Activated CD4-positive, alpha-beta T cell treated with anti-CD3 and anti-CD28 coated beads, Interleukin-2, amount 50 U/mL, for 24 hours (primary cell): ENCODE data around the gene GCFC2.
"Not testable (repeated sequence)": the region's sequence is repeated elsewhere in the genome, so short reads cannot be mapped to it uniquely, and the experiment has no call there.

Source experiments
- DNase-seq, 2 donors: peaks; one replicate each; pipeline ENCODE4 v3.0.0-alpha.2; 2020; ENCODE audit warnings: low read depth in 1 of 2, low spot score in 1 of 2

Gene GCFC2

GRCh38 chr2:75710577-75711253 is at the start of gene GCFC2:
TSS of gene GCFC2 (minus strand) at chr2:75710915. CDS start at chr2:75710855, 60 bp downstream.
- peak; percentile 74 to 80 for DNase-seq

GRCh38 chr2:75752828-75753227 is 42.1 kb upstream of the GCFC2 start:
- no peak for DNase-seq

- no peak for DNase-seq
These were observed 41.2 kb upstream of the GCFC2 start for GRCh38 chr2:75751824-75752468.

- DNase-seq: no peak
These were observed 40.6 kb upstream of the GCFC2 start for GRCh38 chr2:75751360-75751759.

GRCh38 chr2:75737961-75738360 is 27.2 kb upstream of the GCFC2 start:
- no peak for DNase-seq

GRCh38 chr2:75736276-75736675 is 25.6 kb upstream of the GCFC2 start:
- no peak for DNase-seq

GRCh38 chr2:75729861-75730260 is 19.1 kb upstream of the GCFC2 start:
- no peak for DNase-seq

GRCh38 chr2:75728614-75729419 is 18.1 kb upstream of the GCFC2 start:
- DNase-seq: no peak

GRCh38 chr2:75722687-75723086 is 12.0 kb upstream of the GCFC2 start:
- DNase-seq: no peak

GRCh38 chr2:75720525-75720924 is 9.8 kb upstream of the GCFC2 start:
- no peak for DNase-seq

- no peak for DNase-seq
These were observed 8.9 kb upstream of the GCFC2 start for GRCh38 chr2:75719616-75720015.

- no peak for DNase-seq
These were observed 5.7 kb upstream of the GCFC2 start for GRCh38 chr2:75716406-75716805.

- not testable (repeated sequence) for DNase-seq
These were observed 875 bp upstream of the GCFC2 start for GRCh38 chr2:75711590-75711989.

- no peak for DNase-seq
These were observed 517 bp downstream of the GCFC2 start for GRCh38 chr2:75710220-75710576.

GRCh38 chr2:75709297-75709696 is 1.4 kb downstream of the GCFC2 start:
- no peak for DNase-seq

GRCh38 chr2:75707901-75708300 is 2.8 kb downstream of the GCFC2 start:
- DNase-seq: no peak

- DNase-seq: no peak
These were observed 4.8 kb downstream of the GCFC2 start for GRCh38 chr2:75705921-75706320.

- no peak for DNase-seq
These were observed 7.0 kb downstream of the GCFC2 start for GRCh38 chr2:75703589-75704287.

- no peak for DNase-seq
These were observed 8.1 kb downstream of the GCFC2 start for GRCh38 chr2:75702593-75702992.

- DNase-seq: no peak
These were observed 11.8 kb downstream of the GCFC2 start for GRCh38 chr2:75698918-75699317.

- DNase-seq: no peak
These were observed 22.5 kb downstream of the GCFC2 start for GRCh38 chr2:75688196-75688595.

GRCh38 chr2:75683430-75683829 is 27.3 kb downstream of the GCFC2 start:
- DNase-seq: not testable (repeated sequence)
